ENCODE data around the gene DICER1.
"Not testable (repeated sequence)": the region's sequence is repeated elsewhere in the genome, so short reads cannot be mapped to it uniquely, and the experiment has no call there.

DICER1 gene

GRCh38 chr14:95188380-95188779 is 31.1 kb upstream of the DICER1 start:
- H3K9ac ChIP-seq (ENCODE audit: low read length in 5 of 5) = no peak overlapping the region
- no peak overlapping the region for H3K27ac ChIP-seq (ENCODE audit: low read depth, low read length)
- H3K4me3 ChIP-seq (ENCODE audit: low read depth in 1 of 5, low read length in 5 of 5) = no peak overlapping the region
- H3K36me3 ChIP-seq (ENCODE audit: control insufficient read depth in 5 of 5, insufficient read depth in 5 of 5, low read length in 5 of 5) = peaks cover 0 to 17% (median 16%) of the 10 kb centered on the region in 5 donors
- peaks cover 0 to 7% (median 0%) of the 10 kb centered on the region in 5 donors for H3K9me3 ChIP-seq (ENCODE audit: control insufficient read depth in 5 of 5, low read length in 5 of 5)
- no peaks in the 10 kb centered on the region for H3K27me3 ChIP-seq (ENCODE audit: control insufficient read depth in 5 of 5, insufficient read depth in 4 of 5, low read length in 5 of 5)
- peaks cover 2 to 63% (median 37%) of the 10 kb centered on the region in 5 donors for H3K4me1 ChIP-seq (ENCODE audit: control insufficient read depth in 5 of 5, insufficient read depth in 5 of 5, low read length in 5 of 5)

DNA sequence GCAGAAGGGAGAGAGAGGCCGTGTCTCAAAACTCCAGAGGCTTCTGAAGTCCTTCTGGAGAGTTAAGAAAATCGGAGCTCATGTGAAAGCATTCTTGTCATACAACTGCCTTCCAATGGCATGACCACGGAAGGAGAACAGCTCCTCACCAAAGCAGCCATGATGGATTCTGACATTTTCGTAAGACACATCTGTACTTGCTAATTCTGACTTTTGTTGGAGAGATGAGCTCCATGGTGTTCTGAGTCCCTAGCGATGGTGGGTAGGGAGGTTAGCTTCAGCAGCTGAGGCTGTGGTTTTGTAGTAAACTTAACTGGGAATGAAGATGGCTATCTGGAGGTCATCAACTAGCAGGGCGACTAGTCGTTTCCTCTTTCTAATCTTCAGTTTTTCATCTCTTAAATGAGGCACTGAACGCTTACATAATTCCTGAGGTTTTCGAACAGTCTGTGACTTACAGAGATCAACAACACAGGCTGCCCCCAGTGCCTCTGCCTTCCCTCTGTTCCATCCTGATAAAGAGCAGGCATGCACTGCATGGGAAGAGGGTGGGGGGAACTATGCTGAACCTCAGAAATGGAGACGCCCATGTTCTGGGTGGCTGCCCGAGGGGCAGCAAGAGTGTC is 28.6 kb upstream of the DICER1 start:
- Histone ChIP-seq H3K27me3 (ENCODE audit: control insufficient read depth in 5 of 5, insufficient read depth in 4 of 5, low read length in 5 of 5) (no peaks in the 10 kb centered on the region), H3K4me1 (ENCODE audit: control insufficient read depth in 5 of 5, insufficient read depth in 5 of 5, low read length in 5 of 5) (peaks cover 4 to 70% (median 49%) of the 10 kb centered on the region in 5 donors), H3K4me3 (ENCODE audit: low read depth in 1 of 5, low read length in 5 of 5) (peak overlapping the region; percentile 2 to 53 (median 5)), H3K9me3 (ENCODE audit: control insufficient read depth in 5 of 5, low read length in 5 of 5) (peaks cover 0 to 7% (median 0%) of the 10 kb centered on the region in 5 donors), H3K36me3 (ENCODE audit: control insufficient read depth in 5 of 5, insufficient read depth in 5 of 5, low read length in 5 of 5) (peaks cover 0 to 16% (median 7%) of the 10 kb centered on the region in 5 donors), H3K9ac (ENCODE audit: low read length in 5 of 5) (peak overlapping the region in 3 of 5 donors; percentile 6 to 21 (median 14)), H3K27ac (ENCODE audit: low read depth, low read length) (peak overlapping the region; percentile 76)

- H3K4me3 ChIP-seq (ENCODE audit: low read depth in 1 of 5, low read length in 5 of 5) = peak overlapping the region in 3 of 5 donors; percentile 2 to 53 (median 3)
- H3K27ac ChIP-seq (ENCODE audit: low read depth, low read length) = peak overlapping the region; percentile 76
- no peaks in the 10 kb centered on the region for H3K27me3 ChIP-seq (ENCODE audit: control insufficient read depth in 5 of 5, insufficient read depth in 4 of 5, low read length in 5 of 5)
- peaks cover 0 to 7% (median 0%) of the 10 kb centered on the region in 5 donors for H3K9me3 ChIP-seq (ENCODE audit: control insufficient read depth in 5 of 5, low read length in 5 of 5)
- H3K4me1 ChIP-seq (ENCODE audit: control insufficient read depth in 5 of 5, insufficient read depth in 5 of 5, low read length in 5 of 5) = peaks cover 4 to 66% (median 49%) of the 10 kb centered on the region in 5 donors
- peaks cover 0 to 10% (median 2%) of the 10 kb centered on the region in 5 donors for H3K36me3 ChIP-seq (ENCODE audit: control insufficient read depth in 5 of 5, insufficient read depth in 5 of 5, low read length in 5 of 5)
- H3K9ac ChIP-seq (ENCODE audit: low read length in 5 of 5) = peak overlapping the region in 2 of 5 donors; percentile 6 to 14
Observed at GRCh38 chr14:95185033-95185766, 27.9 kb upstream of the DICER1 start.

- Histone ChIP-seq H3K9ac (ENCODE audit: low read length in 5 of 5) (no peak overlapping the region), H3K9me3 (ENCODE audit: control insufficient read depth in 5 of 5, low read length in 5 of 5) (peaks cover 0 to 7% (median 0%) of the 10 kb centered on the region in 5 donors), H3K27ac (ENCODE audit: low read depth, low read length) (peak overlapping the region; percentile 76), H3K4me3 (ENCODE audit: low read depth in 1 of 5, low read length in 5 of 5) (no peak overlapping the region), H3K4me1 (ENCODE audit: control insufficient read depth in 5 of 5, insufficient read depth in 5 of 5, low read length in 5 of 5) (peaks cover 4 to 61% (median 49%) of the 10 kb centered on the region in 5 donors), H3K36me3 (ENCODE audit: control insufficient read depth in 5 of 5, insufficient read depth in 5 of 5, low read length in 5 of 5) (peaks cover 0 to 7% (median 0%) of the 10 kb centered on the region in 5 donors), H3K27me3 (ENCODE audit: control insufficient read depth in 5 of 5, insufficient read depth in 4 of 5, low read length in 5 of 5) (no peaks in the 10 kb centered on the region)
Observed at GRCh38 chr14:95184413-95184790, 27.1 kb upstream of the DICER1 start.

GRCh38 chr14:95183532-95184412 is 26.4 kb upstream of the DICER1 start:
- peaks cover 0 to 7% (median 0%) of the 10 kb centered on the region in 5 donors for H3K9me3 ChIP-seq (ENCODE audit: control insufficient read depth in 5 of 5, low read length in 5 of 5)
- H3K36me3 ChIP-seq (ENCODE audit: control insufficient read depth in 5 of 5, insufficient read depth in 5 of 5, low read length in 5 of 5) = peaks cover 0 to 7% (median 0%) of the 10 kb centered on the region in 5 donors
- no peak overlapping the region for H3K4me3 ChIP-seq (ENCODE audit: low read depth in 1 of 5, low read length in 5 of 5)
- peaks cover 4 to 56% (median 49%) of the 10 kb centered on the region in 5 donors for H3K4me1 ChIP-seq (ENCODE audit: control insufficient read depth in 5 of 5, insufficient read depth in 5 of 5, low read length in 5 of 5)
- H3K9ac ChIP-seq (ENCODE audit: low read length in 5 of 5) = no peak overlapping the region
- peak overlapping the region; percentile 76 for H3K27ac ChIP-seq (ENCODE audit: low read depth, low read length)
- H3K27me3 ChIP-seq (ENCODE audit: control insufficient read depth in 5 of 5, insufficient read depth in 4 of 5, low read length in 5 of 5) = no peaks in the 10 kb centered on the region

DNA sequence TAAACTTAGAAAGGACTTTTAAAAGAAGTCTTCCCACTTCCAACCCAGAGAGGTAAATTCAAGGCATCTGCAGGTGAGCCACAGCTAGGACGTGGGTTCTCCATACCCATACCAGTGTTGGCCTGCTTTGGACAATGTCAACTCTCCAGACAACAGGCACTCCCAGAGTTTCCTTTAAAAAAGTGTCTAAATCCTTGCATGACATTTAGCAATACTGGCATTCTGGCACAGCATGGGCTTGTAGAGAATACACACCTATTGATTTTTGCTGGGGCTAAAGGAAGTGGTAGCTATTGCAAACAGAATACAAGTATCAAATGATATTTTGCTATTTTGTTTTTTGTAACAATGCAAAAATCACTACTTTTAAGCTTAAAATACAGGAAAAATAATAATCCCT is 25.8 kb upstream of the DICER1 start:
- H3K4me3 ChIP-seq (ENCODE audit: low read depth in 1 of 5, low read length in 5 of 5) = no peak overlapping the region
- no peaks in the 10 kb centered on the region for H3K27me3 ChIP-seq (ENCODE audit: control insufficient read depth in 5 of 5, insufficient read depth in 4 of 5, low read length in 5 of 5)
- H3K27ac ChIP-seq (ENCODE audit: low read depth, low read length) = peak overlapping the region; percentile 76
- no peak overlapping the region for H3K9ac ChIP-seq (ENCODE audit: low read length in 5 of 5)
- H3K4me1 ChIP-seq (ENCODE audit: control insufficient read depth in 5 of 5, insufficient read depth in 5 of 5, low read length in 5 of 5) = peaks cover 4 to 54% (median 49%) of the 10 kb centered on the region in 5 donors
- peaks cover 0 to 7% (median 0%) of the 10 kb centered on the region in 5 donors for H3K36me3 ChIP-seq (ENCODE audit: control insufficient read depth in 5 of 5, insufficient read depth in 5 of 5, low read length in 5 of 5)
- H3K9me3 ChIP-seq (ENCODE audit: control insufficient read depth in 5 of 5, low read length in 5 of 5) = peaks cover 0 to 3% (median 0%) of the 10 kb centered on the region in 5 donors

GRCh38 chr14:95182379-95182778 is 25.1 kb upstream of the DICER1 start:
- H3K9me3 ChIP-seq (ENCODE audit: control insufficient read depth in 5 of 5, low read length in 5 of 5) = no peaks in the 10 kb centered on the region
- no peaks in the 10 kb centered on the region for H3K27me3 ChIP-seq (ENCODE audit: control insufficient read depth in 5 of 5, insufficient read depth in 4 of 5, low read length in 5 of 5)
- H3K27ac ChIP-seq (ENCODE audit: low read depth, low read length) = peak overlapping the region; percentile 76
- no peak overlapping the region for H3K4me3 ChIP-seq (ENCODE audit: low read depth in 1 of 5, low read length in 5 of 5)
- peaks cover 0 to 2% (median 0%) of the 10 kb centered on the region in 5 donors for H3K36me3 ChIP-seq (ENCODE audit: control insufficient read depth in 5 of 5, insufficient read depth in 5 of 5, low read length in 5 of 5)
- no peak overlapping the region for H3K9ac ChIP-seq (ENCODE audit: low read length in 5 of 5)
- H3K4me1 ChIP-seq (ENCODE audit: control insufficient read depth in 5 of 5, insufficient read depth in 5 of 5, low read length in 5 of 5) = peaks cover 4 to 54% (median 49%) of the 10 kb centered on the region in 5 donors

- Histone ChIP-seq H3K9me3 (ENCODE audit: control insufficient read depth in 5 of 5, low read length in 5 of 5) (no peaks in the 10 kb centered on the region), H3K36me3 (ENCODE audit: control insufficient read depth in 5 of 5, insufficient read depth in 5 of 5, low read length in 5 of 5) (peaks cover 0 to 2% (median 0%) of the 10 kb centered on the region in 5 donors), H3K4me1 (ENCODE audit: control insufficient read depth in 5 of 5, insufficient read depth in 5 of 5, low read length in 5 of 5) (peaks cover 4 to 49% (median 41%) of the 10 kb centered on the region in 5 donors), H3K27me3 (ENCODE audit: control insufficient read depth in 5 of 5, insufficient read depth in 4 of 5, low read length in 5 of 5) (no peaks in the 10 kb centered on the region), H3K27ac (ENCODE audit: low read depth, low read length) (no peak overlapping the region), H3K9ac (ENCODE audit: low read length in 5 of 5) (no peak overlapping the region), H3K4me3 (ENCODE audit: low read depth in 1 of 5, low read length in 5 of 5) (no peak overlapping the region)
Observed at GRCh38 chr14:95180966-95181741, 23.8 kb upstream of the DICER1 start.

DNA sequence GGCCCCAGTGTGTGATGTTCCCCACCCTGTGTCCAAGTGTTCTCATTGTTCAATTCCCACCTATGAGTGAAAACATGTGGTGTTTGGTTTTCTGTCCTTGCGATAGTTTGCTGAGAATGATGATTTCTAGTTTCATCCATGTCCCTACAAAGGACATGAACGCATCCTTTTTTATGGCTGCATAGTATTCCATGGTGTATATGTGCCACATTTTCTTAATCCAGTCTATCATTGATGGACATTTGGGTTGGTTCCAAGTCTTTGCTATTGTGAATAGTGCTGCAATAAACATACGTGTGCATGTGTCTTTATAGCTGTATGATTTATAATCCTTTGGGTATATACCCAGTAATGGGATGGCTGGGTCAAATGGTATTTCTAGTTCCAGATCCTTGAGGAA is 18.3 kb upstream of the DICER1 start:
- H3K27me3 ChIP-seq (ENCODE audit: control insufficient read depth in 5 of 5, insufficient read depth in 4 of 5, low read length in 5 of 5); H3K9me3 ChIP-seq (ENCODE audit: control insufficient read depth in 5 of 5, low read length in 5 of 5); H3K36me3 ChIP-seq (ENCODE audit: control insufficient read depth in 5 of 5, insufficient read depth in 5 of 5, low read length in 5 of 5); H3K9ac ChIP-seq (ENCODE audit: low read length in 5 of 5); H3K4me1 ChIP-seq (ENCODE audit: control insufficient read depth in 5 of 5, insufficient read depth in 5 of 5, low read length in 5 of 5); H3K4me3 ChIP-seq (ENCODE audit: low read depth in 1 of 5, low read length in 5 of 5); H3K27ac ChIP-seq (ENCODE audit: low read depth, low read length): not testable (repeated sequence)
